SHP77 (cell line): ENCODE results near the gene UPF1.
"Not testable (repeated sequence)": the region's sequence is repeated elsewhere in the genome, so short reads cannot be mapped to it uniquely, and the experiment has no call there.

Source experiments
- DNase-seq, 2 experiments: peaks; one replicate each; lab custom pipeline; 2025; lab: John Stamatoyannopoulos, UW

Gene UPF1

DNA sequence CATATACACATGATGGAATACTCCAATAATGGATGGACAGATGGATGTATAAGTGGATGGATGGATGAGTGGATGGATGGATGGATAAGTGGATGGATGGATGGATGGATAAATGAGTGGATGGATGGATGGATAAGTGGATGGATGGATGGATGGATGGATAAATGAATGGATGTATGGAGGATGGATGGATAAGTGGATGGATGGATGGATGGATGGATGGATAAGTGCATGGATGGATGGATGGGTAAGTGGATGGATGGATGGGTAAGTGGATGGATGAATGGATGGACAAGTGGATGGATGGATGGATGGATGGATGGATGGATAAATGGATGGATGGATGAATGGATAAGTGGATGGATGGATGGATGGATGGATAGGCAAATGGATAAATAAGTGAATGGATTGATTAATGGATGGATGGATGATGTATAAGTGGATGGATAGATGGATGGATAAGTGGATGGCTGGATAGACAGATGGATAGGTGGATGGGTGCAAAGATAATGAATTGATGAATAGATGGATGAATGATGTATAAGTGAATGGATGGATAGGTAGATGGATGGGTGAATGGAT lies 32.3 kb upstream of the UPF1 start:
- no peak for DNase-seq

DNA sequence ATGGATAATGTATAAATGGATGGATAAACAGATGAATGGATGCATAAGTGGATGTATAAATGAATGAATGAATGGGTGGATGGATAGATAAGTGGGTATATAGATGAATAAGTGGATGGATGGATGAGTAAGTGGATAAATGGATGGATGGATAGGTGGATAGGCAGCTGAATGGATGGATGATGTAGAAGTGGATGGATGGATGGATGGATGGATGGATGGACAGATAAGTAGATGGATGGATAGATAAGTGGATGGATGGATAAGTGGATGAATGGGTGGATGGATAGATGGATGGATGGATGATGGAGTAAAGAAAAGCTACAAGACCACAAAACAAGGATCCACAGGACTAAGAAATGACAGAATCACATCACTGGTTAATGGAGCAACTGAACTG lies 31.7 kb upstream of the UPF1 start:
- no peak for DNase-seq

DNA sequence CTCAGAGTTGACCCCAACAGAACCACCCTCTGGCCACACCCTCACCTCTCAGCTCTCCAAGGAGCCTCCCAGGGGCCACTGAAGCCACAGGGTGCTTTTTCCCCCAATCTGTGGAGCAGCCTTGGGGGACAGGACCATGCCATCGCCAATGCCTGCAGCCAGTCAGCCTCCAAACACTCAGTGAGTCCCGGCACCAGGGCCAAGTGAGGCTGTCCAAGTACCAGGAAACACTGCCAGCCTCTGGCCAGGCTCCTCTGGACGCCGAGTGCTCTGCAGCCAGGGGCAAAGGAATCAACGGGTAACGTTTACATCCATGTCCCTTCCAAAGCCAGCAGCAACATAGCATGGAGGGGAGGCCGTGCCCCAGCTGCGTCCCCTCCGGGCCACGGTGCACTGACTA lies 31.1 kb upstream of the UPF1 start:
- DNase-seq, result no peak

DNA sequence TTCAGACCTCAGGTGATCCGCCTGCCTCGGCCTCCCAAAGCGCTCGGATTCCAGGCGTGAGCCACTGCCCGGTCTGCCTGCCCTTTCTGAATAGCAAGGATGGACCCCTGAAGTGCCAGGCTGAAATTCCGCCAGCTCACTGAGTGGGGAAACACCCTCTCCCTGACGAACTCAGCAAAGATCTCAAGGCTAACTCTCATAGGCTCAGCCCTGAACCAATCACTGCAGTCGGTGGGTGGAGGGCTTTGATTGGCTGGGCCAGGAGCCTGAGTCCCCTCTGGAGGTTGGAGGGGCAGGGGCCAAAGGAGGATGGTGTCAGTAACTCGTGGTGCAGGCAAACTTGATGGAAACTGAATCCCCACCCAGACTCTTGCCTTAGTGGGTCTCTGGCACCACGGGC lies 29.4 kb upstream of the UPF1 start:
- DNase-seq, result no peak

DNA sequence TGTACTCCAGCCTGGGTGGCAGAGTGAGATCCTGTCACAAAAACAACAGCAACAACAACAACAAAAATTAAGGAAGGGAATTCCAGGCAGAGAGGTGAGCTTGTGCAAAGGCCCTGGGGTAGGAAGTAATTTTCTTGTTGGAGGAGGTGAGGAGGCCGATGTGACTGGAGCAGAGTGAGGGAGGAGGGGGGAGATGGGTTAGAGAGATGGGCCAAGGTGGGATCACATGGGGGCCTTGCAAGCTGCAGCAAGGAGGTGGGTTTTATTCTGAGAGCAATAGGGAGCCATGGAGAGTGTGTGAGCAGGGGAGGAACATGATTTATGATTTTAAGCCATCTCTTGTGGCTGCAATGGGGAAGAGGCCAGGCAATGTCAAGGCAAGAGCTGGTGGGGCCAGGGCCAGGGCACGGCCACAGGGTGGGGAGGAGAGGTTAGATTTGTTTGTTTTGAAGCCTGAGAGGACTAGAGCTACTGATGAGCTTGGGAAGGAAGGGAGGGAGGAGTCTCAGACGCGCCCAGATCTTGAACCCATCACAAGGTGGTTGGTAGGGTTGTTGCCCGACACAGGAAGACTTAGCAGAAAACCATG lies 28.1 kb upstream of the UPF1 start:
- no peak for DNase-seq

DNA sequence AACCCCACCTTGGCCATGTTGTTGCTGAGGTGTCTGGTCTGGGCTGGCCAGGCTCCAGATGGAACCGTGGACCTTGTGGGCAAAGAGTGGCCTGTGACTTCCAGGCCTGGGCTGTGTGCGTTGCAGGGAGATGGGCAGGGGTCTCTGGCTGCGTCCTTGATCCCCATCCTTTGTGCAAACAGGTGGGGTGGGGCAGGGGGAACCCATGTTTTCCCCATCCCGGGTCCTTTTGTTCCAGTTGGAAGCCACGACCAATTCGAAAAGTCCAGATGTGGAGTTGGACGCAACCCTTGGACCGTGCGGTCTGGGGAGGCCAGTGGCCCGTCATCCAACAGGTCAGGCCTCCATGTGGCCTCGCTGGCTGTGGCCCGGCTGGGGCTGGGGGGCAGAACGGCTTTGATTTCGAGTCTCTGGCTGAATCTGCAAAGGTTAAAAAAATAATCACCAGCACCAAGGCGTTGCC lies 27.6 kb upstream of the UPF1 start:
- DNase-seq, result no peak

DNA sequence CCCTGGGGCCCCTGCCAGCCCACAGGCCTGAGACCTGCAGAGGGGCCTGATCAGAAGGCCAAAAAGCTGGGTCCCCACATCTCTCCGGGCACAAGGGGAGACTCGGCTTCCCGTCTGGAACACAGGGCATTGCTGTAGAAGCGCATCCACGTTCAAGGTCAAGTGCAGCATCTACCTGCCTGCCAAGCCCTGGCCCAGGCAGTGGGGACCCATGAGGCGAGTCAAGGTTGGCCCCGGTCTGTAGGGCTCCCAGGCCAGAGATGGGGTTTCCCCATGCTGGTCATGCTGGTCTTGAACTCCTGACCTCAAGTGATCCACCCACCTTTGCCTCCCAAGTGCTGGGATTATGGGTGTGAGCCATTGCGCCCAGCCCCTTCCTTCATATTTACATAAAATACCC lies 27.1 kb upstream of the UPF1 start:
- DNase-seq, result no peak

DNA sequence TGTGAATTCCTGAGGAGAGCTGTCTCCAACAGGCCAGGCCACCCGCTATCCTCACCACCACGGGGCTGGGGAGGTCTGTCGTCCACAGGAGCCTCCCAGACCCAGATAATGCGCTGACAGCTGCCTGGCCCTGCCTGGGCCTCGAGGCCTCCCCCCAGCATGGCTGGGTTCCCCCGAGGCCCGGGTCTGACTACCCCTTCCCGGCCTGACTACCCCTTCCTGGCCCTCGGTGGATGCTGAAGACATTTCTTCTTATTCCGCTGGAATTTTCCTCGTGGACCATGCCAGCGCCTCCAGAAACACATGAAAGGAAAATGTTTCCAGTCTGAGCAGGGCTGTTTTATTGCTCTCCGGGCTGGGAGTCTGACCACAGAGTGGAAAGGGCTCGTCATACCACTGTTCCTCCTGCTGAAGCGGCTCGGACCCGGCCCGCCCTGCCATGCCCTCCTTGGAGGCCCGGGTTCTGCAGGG lies 23.9 kb upstream of the UPF1 start:
- no peak for DNase-seq

DNA sequence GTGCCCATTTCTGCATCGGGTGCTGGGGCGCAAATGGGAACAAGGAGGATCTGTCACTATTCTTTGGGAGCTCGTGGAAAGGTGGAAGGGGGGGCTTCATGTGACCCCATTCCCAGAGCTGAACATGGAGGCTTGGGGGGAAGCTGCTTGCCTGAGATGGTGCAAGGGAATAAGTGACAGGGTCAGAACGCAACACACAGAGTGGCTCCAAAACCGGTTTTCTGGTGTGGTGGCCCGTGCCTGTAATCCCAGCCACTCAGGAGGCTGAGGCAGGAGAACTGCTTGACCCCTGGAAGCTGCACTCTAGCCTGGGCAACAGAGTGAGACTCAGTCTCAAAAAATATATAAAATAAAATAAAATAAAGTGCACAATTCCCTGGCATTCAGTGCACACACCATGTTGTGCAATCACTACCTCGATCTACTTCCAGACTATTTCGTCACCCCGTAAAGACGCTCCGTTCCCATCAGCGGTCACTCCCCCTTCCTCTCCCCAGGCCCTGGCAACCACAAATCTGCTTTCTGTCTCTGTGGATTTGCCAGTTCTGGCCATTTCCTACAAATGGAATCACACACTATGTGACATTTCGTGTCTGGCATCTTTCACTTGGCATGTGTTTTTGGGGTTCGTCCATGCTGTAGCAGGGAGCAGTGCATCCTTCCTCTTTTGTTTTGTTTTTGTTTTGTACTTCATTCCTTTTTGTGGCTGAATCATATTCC lies 22.4 kb upstream of the UPF1 start:
- no peak for DNase-seq

DNA sequence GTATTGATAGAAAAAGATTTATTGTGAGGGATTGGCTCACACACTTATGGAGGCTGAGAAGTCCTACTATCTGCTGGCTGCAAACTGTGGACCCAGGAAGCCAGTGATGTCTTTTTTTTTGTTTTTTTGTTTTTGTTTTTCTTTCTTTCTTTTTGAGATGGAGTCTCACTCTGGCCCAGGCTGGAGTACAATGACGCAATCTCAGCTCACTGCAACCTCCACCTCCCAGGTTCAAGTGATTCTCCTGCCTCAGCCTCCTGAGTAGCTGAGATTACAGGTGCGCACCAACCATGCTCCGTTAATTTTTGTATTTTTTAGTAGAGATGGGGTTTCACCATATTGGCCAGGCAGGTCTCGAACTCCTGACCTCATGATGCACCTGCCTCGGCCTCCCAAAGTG lies 20.1 kb upstream of the UPF1 start:
- DNase-seq, result not testable (repeated sequence)

DNA sequence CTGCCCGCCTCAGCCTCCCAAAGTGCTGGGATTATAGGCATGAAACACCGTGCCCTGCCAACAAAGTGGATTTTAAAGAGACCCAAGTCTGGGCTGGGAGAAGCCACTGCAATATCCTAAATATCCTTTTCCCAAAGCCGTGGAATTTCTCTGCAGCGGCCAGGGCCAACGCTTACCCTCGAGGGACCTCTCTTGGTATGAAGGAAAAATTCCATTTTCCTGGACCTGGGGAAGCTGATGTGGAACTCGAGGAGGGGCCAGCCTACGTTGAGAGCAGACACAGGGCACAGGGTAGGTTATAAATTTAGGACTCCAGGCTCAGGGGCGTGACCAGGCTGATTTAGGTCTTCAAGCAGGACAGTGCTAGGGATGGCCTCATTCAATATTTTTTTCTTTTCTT lies 17.7 kb upstream of the UPF1 start:
- DNase-seq, result no peak

DNA sequence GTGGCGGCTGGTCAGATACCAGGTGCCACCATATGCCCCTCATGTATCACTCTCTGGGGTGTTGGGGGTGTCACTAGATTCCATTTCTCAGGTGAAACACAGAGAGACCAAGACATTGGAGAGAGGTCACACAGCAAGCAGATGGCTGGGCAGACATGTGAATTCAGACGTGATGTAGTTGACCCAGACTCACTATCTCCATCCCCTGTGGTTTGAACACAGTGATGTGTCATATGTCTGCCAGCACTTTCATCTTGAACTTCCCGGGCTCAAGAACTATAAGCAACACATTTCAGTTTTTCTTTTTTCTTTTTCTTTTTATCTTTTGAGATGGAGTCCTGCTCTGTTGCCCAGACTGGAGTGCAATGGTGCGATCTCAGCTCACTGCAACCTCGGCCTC lies 16.1 kb upstream of the UPF1 start:
- no peak for DNase-seq

DNA sequence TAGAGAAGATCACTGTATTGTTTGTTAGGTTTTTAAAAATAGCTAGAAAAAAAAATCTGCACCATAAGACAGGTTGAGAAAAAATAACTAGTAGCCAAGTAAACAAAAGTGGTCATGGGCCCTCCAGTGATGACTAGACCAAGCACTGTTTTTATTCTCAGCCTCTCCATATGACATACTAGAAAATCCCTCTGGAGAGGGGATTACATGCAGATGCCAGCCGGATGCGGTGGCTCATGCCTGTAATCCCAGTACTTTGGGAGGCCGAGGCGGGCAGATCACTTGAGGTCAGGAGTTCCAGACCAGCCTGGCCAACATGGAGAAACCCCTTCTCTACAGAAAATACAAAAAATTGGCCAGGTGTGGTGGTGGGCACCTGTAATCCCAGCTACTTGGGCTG lies 15.1 kb upstream of the UPF1 start:
- DNase-seq, result not testable (repeated sequence)

DNA sequence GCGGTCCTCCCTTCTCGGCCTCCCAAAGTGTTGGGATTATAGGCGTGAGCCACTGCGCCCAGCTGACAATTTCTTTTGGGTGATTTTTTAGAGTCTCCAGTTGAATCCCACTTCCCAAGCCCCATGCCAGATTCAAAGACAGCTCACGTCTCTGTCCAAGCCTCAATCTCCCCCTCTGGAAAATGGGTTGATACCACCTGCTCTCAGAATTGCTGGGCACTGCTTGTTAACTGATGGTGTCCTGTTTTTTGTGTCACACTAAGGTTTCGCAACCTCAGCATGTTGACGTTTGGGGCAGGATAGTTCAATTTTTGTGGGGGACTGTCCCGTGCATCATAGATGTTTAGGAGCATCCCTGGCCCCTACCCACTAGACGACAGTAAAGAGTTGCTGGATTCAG lies 14.2 kb upstream of the UPF1 start:
- no peak for DNase-seq

DNA sequence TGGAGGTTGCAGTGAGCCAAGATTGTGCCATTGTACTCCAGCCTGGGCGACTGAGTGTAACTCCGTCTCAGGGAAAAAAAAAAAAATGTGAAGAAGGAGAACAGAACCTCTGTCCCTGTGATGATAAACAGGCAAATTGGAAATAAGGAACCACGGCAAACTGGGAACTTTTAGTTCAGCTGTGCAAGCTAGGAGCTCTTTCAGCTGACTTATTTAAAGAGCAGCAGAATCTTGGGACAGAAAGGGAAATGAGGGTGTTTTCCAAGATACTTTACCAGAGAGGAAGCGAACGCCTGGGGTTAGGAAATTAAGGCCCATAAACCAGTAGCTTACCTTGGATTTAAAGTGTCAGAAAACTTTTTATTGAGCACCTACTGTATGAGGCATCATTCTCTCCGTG lies 3.0 kb upstream of the UPF1 start:
- DNase-seq, result no peak

DNA sequence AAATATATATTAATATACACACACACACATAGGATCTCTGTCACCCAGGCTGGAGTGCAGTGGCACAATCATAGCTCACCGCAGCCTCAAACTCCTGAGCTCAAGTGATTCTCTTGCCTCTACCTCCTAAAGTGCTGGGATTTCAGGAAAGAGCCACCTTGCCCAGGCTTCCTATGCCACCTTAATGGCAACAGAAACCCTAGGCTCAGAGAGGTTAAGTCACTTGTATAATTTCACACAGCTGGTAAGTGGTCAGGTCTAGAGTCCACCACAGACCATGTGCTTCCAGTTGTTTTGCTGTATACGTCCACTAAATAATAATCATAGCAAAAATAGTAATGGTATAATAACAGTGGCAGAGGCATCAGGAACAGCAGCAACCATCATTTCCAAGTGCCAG lies 1.3 kb upstream of the UPF1 start:
- no peak for DNase-seq

DNA sequence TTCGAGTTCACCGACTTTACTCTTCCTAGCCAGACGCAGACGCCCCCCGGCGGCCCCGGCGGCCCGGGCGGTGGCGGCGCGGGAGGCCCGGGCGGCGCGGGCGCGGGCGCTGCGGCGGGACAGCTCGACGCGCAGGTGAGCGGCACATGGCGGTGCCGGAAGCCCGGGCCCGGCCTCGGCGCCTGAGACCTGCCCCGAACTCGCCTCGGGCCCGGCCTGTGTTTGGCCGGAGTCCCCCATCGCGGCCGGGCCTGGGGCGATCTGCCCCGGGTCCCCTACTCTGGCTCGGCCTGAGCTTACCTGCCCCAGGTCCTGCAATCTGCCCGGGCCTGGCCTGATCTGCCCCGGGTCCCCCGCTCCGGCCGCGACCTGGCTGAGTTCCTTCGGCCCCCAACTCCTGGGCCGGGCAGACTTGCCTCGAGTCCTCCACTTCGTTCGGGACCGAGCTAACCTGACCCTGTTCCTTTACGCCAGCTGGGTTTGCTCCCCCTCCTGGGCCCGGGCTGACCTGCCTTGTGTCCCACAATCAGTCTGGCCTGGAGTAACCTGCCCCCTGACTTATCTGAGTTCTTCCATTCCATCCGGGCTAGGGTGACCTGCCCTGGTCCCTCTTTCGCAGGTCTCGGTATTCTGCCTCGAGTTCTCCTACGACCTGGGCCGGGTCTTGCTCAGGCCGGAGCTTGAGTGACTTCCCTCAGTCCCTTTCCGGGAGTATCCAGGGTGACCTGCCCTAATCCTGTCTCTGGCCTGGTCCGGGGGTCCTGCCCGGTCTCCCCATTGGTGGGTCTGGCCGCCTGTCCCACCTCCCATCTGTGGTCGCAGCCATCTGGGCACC lies 764 bp downstream of the UPF1 start:
- no peak for DNase-seq

DNA sequence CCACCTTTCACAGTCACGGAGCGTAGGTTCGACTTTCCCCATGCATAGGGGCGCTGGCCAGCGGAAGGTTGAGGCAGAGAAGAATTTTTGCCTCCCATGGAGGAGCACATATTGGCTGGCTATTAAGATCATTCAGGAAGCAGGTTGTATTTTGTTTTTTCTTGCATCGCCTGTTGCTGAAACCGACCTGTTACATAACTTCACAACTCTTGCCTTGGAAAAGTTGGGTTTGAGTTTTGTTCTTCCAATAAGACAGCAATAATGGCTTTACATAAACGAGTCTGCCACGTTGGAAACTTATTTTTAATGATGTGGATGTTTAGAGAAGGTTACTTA lies 1.4 kb downstream of the UPF1 start:
- DNase-seq, result no peak

DNA sequence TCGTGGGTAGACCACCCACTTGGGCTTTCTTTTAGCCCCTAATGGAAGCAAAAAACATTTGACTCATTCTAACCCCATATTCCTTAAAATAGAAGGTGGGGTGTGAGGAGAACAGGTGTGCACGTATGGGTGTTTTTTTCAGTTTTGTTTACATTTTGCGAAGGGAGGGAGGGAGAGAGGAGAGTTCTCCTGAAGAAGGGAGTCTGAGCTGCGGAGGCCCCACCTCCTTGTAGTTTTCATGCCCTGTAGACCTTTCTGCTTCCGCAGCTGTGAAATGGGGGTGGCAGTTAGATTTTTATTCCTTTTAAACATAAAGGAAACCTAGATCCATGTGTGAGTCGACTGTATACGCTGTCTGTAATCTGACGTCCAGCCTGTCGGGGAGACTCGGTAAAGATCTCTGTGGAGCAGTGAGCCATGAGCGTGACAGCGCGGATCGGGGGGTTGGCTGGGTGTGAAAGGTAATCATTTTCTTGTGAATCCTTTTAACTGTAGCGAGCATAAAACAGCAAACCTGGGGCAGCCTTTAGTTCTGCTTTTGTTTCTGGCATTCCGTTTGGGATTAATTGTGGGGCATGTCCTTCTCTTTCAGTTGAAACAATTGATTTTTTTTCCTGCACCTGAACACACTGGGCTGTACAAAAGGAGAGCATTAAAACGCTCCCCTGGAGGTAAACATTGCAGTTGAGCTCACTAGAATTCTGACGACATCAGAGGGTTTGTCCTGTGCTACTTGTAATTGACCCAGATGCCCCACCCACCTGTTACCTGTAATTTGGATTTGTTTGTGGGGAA lies 2.3 kb downstream of the UPF1 start:
- DNase-seq, result no peak

DNA sequence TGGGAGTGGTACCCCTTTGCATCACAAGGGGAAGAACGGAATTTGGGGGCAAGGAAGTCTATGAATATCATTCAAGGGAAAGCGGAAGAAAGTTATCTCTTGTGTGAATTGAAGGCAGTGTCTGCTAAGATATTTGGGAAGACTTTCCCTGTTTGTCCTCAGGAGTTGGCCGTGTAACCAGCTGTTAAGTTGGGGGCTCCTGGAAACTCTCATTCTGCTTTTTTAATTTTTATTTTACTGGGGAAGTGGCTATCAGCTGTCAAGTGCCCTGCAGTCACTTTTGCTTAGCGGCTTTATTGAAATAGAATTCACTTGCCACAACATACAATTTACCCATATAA lies 2.9 kb downstream of the UPF1 start:
- DNase-seq, result no peak

DNA sequence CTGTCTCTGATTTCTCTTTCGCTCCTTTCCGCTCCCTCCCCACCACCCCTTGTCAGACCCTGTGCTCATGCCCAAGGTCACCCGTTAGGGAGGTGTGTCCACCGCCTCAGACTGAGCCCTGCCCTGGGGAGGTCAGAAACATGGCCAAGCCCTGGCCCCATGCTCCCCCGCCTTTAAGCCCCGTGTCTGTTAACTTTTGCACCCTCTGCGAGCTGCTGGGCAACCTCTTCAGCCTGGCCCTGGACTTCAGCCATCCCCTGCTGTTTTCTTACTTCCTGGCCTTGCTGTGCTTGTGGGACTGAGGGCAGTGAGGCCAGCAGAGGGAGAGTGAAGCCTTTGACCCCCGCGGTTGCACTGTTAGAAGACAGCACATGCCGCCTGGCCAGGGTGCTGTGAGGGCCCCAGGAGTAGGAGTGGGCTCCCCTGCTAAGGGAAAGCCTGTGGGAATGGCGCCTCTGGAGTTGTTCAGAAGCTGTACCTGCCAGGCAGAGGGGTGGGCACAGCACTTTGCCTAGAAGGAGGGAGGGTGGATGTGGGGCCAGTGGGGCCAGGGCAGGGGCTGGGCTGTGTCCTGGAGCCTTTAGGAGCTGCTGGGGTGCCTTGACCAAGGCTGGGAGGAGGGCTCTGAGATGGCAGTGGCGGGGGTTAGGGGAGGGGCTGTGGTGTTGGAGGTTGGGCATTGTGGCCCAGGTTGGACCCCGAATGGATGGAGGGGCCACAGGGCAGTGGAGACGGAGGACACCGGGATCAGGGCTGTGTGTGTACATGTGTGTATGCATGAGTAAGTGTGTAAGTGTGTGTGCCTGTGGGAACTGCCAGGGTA lies 7.9 kb downstream of the UPF1 start:
- DNase-seq, result no peak
